Neural progenitor cell (in vitro differentiated cells): Measurements from ENCODE around the gene EXOSC1. TPM values are rescaled to one million over a fixed set of nuclear protein-coding genes. Genes with fewer than 3 reads are reported as not detected.

ENCODE experiments used
- DNase-seq: peaks from one replicate; pipeline ENCODE4 v3.0.0-alpha.2; 2016; ENCODE audit warnings: low spot score
- H2AFZ ChIP-seq: fragments of 200-600 bp; sonication (generic); replicated peaks from 2 replicates; pipeline ENCODE4 v1.6.1; 2016; ENCODE audit warnings: antibody characterized with exemption
- H3F3A ChIP-seq: fragments of 200-600 bp; sonication (generic); 2 replicates; pipeline ENCODE4 v1.6.1; 2016; ENCODE audit warnings: antibody characterized with exemption, low read depth
- H3K27ac ChIP-seq: fragments of 200-600 bp; sonication (generic); 2 replicates; pipeline ENCODE4 v1.5.1; 2016; ENCODE audit warnings: mild to moderate bottlenecking
- H3K27me3 ChIP-seq: fragments of 200-600 bp; sonication (generic); 2 replicates; pipeline ENCODE4 v1.6.1; 2016; ENCODE audit warnings: mild to moderate bottlenecking, moderate library complexity
- H3K36me3 ChIP-seq: fragments of 200-600 bp; sonication (generic); 2 replicates; pipeline ENCODE4 v1.5.1; 2016
- H3K4me1 ChIP-seq: fragments of 200-600 bp; sonication (generic); 2 replicates; pipeline ENCODE4 v1.6.1; 2016; ENCODE audit warnings: mixed run types
- H3K4me2 ChIP-seq: fragments of 200-600 bp; sonication (generic); 2 replicates; pipeline ENCODE4 v1.6.1; 2016
- H3K4me3 ChIP-seq: fragments of 200-600 bp; sonication (generic); 2 replicates; pipeline ENCODE4 v1.5.1; 2016
- H3K79me2 ChIP-seq: fragments of 200-600 bp; sonication (generic); 2 replicates; pipeline ENCODE4 v1.6.1; 2016; ENCODE audit warnings: low read depth
- H3K9ac ChIP-seq: fragments of 200-600 bp; sonication (generic); 2 replicates; pipeline ENCODE4 v1.6.1; 2016
- H3K9me3 ChIP-seq: fragments of 200-600 bp; sonication (generic); 2 replicates; pipeline ENCODE4 v1.5.1; 2016; ENCODE audit warnings: low read depth
- H4K20me1 ChIP-seq: fragments of 200-600 bp; sonication (generic); 2 replicates; pipeline ENCODE4 v1.6.1; 2016; ENCODE audit warnings: low read depth
- H3K27ac Mint-ChIP-seq: 3 replicates; pipeline ENCODE4 v1.8.0; 2021; ENCODE audit warnings: mixed read lengths
- H3K27me3 Mint-ChIP-seq: 2 replicates; pipeline ENCODE4 v1.8.0; 2022; ENCODE audit warnings: low read depth, mild to moderate bottlenecking, inconsistent platforms, moderate library complexity, mixed read lengths; ENCODE audit not compliant: insufficient read depth
- H3K36me3 Mint-ChIP-seq: 3 replicates; pipeline ENCODE4 v1.8.0; 2021; ENCODE audit warnings: mixed read lengths
- H3K4me1 Mint-ChIP-seq: 3 replicates; pipeline ENCODE4 v1.8.0; 2021; ENCODE audit warnings: mixed read lengths
- H3K4me3 Mint-ChIP-seq: 3 replicates; pipeline ENCODE4 v1.8.0; 2021; ENCODE audit warnings: mild to moderate bottlenecking, moderate library complexity, mixed read lengths
- H3K9me3 Mint-ChIP-seq: 3 replicates; pipeline ENCODE4 v1.8.0; 2020; ENCODE audit warnings: mixed read lengths
- CTCF ChIP-seq: fragments of 200-600 bp; sonication (generic); IDR thresholded peaks from 2 replicates; pipeline ENCODE4 v1.5.1; 2017; ENCODE audit warnings: antibody characterized with exemption, mild to moderate bottlenecking
- EZH2 ChIP-seq: fragments of 200-600 bp; sonication (generic); IDR thresholded peaks from 2 replicates; pipeline ENCODE4 v1.6.1; 2017; ENCODE audit warnings: antibody characterized with exemption, mild to moderate bottlenecking, moderate library complexity
- EZH2phosphoT487 ChIP-seq: fragments of 200-600 bp; sonication (generic); IDR thresholded peaks from 2 replicates; pipeline ENCODE4 v1.6.1; 2017; ENCODE audit warnings: antibody characterized with exemption
- total RNA-seq: library from RNA; depleted of rRNA; stranded (reverse); fragments of >200 nt; gene quantifications from 2 replicates; pipeline ENCODE4 v1.2.3, GENCODE V29; 2015; ENCODE audit warnings: low replicate concordance

EXOSC1 gene
- total RNA-seq, 1 donor from 2014 or later, result 72.6 TPM

- Histone ChIP-seq H4K20me1 (peaks cover 62% of the 10 kb centered on the region), H3K9ac (no peak overlapping the region)
Observed at GRCh38 chr10:97490592-97490991, 44.8 kb upstream of the EXOSC1 start.

GRCh38 chr10:97485647-97486281 is 40.0 kb upstream of the EXOSC1 start:
- peaks cover 89% of the 10 kb centered on the region for H3K79me2 ChIP-seq

More at GRCh38 chr10:97490592-97490991, 44.8 kb upstream of the EXOSC1 start:
- H3K9me3 ChIP-seq, result no peaks in the 10 kb centered on the region
- peaks cover 13% of the 10 kb centered on the region for H3K4me1 ChIP-seq
- Mint-ChIP-seq H3K4me3 (no peak overlapping the region), H3K9me3 (no peaks in the 10 kb centered on the region), H3K27me3 (no peaks in the 10 kb centered on the region), H3K4me1 (peaks cover 19% of the 10 kb centered on the region), H3K27ac (no peak overlapping the region), H3K36me3 (peaks cover 7% of the 10 kb centered on the region)
- no peaks in the 10 kb centered on the region for H3K27me3 ChIP-seq
- H3K36me3 ChIP-seq, result peaks cover 4% of the 10 kb centered on the region
- no peak for DNase-seq
- H3F3A ChIP-seq, result peaks cover 16% of the 10 kb centered on the region
- no peak overlapping the region for H3K27ac ChIP-seq
- peaks cover 100% of the 10 kb centered on the region for H3K79me2 ChIP-seq
- TF ChIP-seq CTCF (no peak), EZH2 (no peak), EZH2phosphoT487 (no peak)
- H3K4me2 ChIP-seq, result no peak overlapping the region
- H3K4me3 ChIP-seq, result no peak overlapping the region
- H2AFZ ChIP-seq, result no peak overlapping the region

GRCh38 chr10:97483921-97484320 is 38.1 kb upstream of the EXOSC1 start:
- H3K9me3 Mint-ChIP-seq, result no peaks in the 10 kb centered on the region
- H3K79me2 ChIP-seq, result peaks cover 70% of the 10 kb centered on the region
- H3K4me3 ChIP-seq, result no peak overlapping the region
- no peak overlapping the region for H3K27ac Mint-ChIP-seq
- H3K4me1 ChIP-seq, result peaks cover 9% of the 10 kb centered on the region
- DNase-seq, result no peak
- H3K27ac ChIP-seq, result no peak overlapping the region
- peaks cover 8% of the 10 kb centered on the region for H3K36me3 ChIP-seq
- H3K9me3 ChIP-seq, result no peaks in the 10 kb centered on the region
- peak overlapping the region; percentile 21 for H3K9ac ChIP-seq
- H3F3A ChIP-seq, result peaks cover 19% of the 10 kb centered on the region
- no peak overlapping the region for H3K4me3 Mint-ChIP-seq
- peaks cover 31% of the 10 kb centered on the region for H4K20me1 ChIP-seq
- H3K36me3 Mint-ChIP-seq, result peaks cover 15% of the 10 kb centered on the region
- H3K4me2 ChIP-seq, result no peak overlapping the region
- TF ChIP-seq EZH2phosphoT487 (no peak), EZH2 (no peak), CTCF (no peak)
- H3K27me3 Mint-ChIP-seq, result peaks cover 2% of the 10 kb centered on the region
- peaks cover 6% of the 10 kb centered on the region for H3K4me1 Mint-ChIP-seq
- no peaks in the 10 kb centered on the region for H3K27me3 ChIP-seq
- no peak overlapping the region for H2AFZ ChIP-seq

More at GRCh38 chr10:97485647-97486281, 40.0 kb upstream of the EXOSC1 start:
- Histone ChIP-seq H3K9ac (no peak overlapping the region), H3K36me3 (peaks cover 4% of the 10 kb centered on the region), H3K4me3 (no peak overlapping the region), H3K4me1 (no peaks in the 10 kb centered on the region), H2AFZ (no peak overlapping the region), H3K9me3 (no peaks in the 10 kb centered on the region), H3K27ac (no peak overlapping the region), H3K4me2 (no peak overlapping the region), H4K20me1 (peaks cover 38% of the 10 kb centered on the region), H3F3A (peaks cover 14% of the 10 kb centered on the region), H3K27me3 (no peaks in the 10 kb centered on the region)
- no peak for DNase-seq
- Mint-ChIP-seq H3K36me3 (peaks cover 5% of the 10 kb centered on the region), H3K4me1 (peaks cover 4% of the 10 kb centered on the region), H3K4me3 (no peak overlapping the region), H3K27me3 (peaks cover 2% of the 10 kb centered on the region), H3K27ac (no peak overlapping the region), H3K9me3 (no peaks in the 10 kb centered on the region)
- TF ChIP-seq CTCF (no peak), EZH2phosphoT487 (no peak), EZH2 (no peak)
